SK-N-MC (cell line): ENCODE results near the gene CPEB1.

ENCODE experiments used
- DNase-seq: peaks from one replicate; pipeline ENCODE4 v3.0.0-alpha.2; 2011; ENCODE audit warnings: low read depth, low spot score
- H3K27ac ChIP-seq: fragments of 200-600 bp; sonication (generic); 2 replicates; pipeline ENCODE4 v1.5.1; 2016; ENCODE audit warnings: mixed run types
- H3K36me3 ChIP-seq: fragments of 200-600 bp; sonication (generic); 2 replicates; pipeline ENCODE4 v1.6.1; 2017; ENCODE audit warnings: antibody characterized with exemption, low read length, mixed read lengths; ENCODE audit not compliant: insufficient read depth
- H3K4me3 ChIP-seq: fragments of 200-600 bp; sonication (generic); 2 replicates; pipeline ENCODE4 v1.5.1; 2016
- H3K9ac ChIP-seq: fragments of 200-600 bp; sonication (generic); 2 replicates; pipeline ENCODE4 v1.8.0; 2017; ENCODE audit warnings: mixed run types, mixed read lengths; ENCODE audit not compliant: insufficient read length
- H3K9me3 ChIP-seq: fragments of 200-600 bp; sonication (generic); 2 replicates; pipeline ENCODE4 v1.6.1; 2017; ENCODE audit warnings: low read depth, mild to moderate bottlenecking, antibody characterized with exemption, low read length, moderate library complexity, mixed read lengths
- EZH2 ChIP-seq: fragments of 200-600 bp; sonication (generic); IDR thresholded peaks from one replicate; pipeline ENCODE4 v1.6.1; 2017; ENCODE audit warnings: antibody characterized with exemption
- FOXP2 ChIP-seq: optimal IDR thresholded peaks from 2 replicates; pipeline ENCODE3; 2011; ENCODE audit warnings: mild to moderate bottlenecking, moderate library complexity; ENCODE audit not compliant: insufficient read depth; ENCODE audit errors: extremely low read length, control extremely low read depth
- POLR2AphosphoS5 ChIP-seq: IDR thresholded peaks from 2 replicates; pipeline ENCODE4 v1.6.1; 2012; ENCODE audit warnings: mild to moderate bottlenecking, low read depth, low read length, borderline replicate concordance

The CPEB1 gene

GRCh38 chr15:82655606-82656005 is 8.4 kb upstream of the CPEB1 start:
- Histone ChIP-seq H3K9ac (no peak overlapping the region), H3K27ac (no peak overlapping the region), H3K9me3 (no peaks in the 10 kb centered on the region), H3K36me3 (no peaks in the 10 kb centered on the region), H3K4me3 (no peak overlapping the region)
- no peak for DNase-seq
- TF ChIP-seq EZH2 = no peak
- TF ChIP-seq POLR2AphosphoS5 = no peak
- no peak for TF ChIP-seq FOXP2

GRCh38 chr15:82653483-82654168 is 6.5 kb upstream of the CPEB1 start:
- no peak overlapping the region for H3K4me3 ChIP-seq
- no peak overlapping the region for H3K9ac ChIP-seq
- H3K27ac ChIP-seq = no peak overlapping the region
- no peak for DNase-seq
- no peaks in the 10 kb centered on the region for H3K36me3 ChIP-seq
- no peak for TF ChIP-seq FOXP2
- H3K9me3 ChIP-seq = no peaks in the 10 kb centered on the region

GRCh38 chr15:82651708-82652107 is 4.5 kb upstream of the CPEB1 start:
- no peak overlapping the region for H3K9ac ChIP-seq
- no peak for DNase-seq
- H3K36me3 ChIP-seq = no peaks in the 10 kb centered on the region
- H3K27ac ChIP-seq = no peak overlapping the region
- no peaks in the 10 kb centered on the region for H3K9me3 ChIP-seq
- TF ChIP-seq EZH2 = no peak
- no peak for TF ChIP-seq POLR2AphosphoS5
- no peak for TF ChIP-seq FOXP2
- no peak overlapping the region for H3K4me3 ChIP-seq

- Histone ChIP-seq H3K9me3 (no peaks in the 10 kb centered on the region), H3K27ac (no peak overlapping the region), H3K4me3 (no peak overlapping the region), H3K36me3 (no peaks in the 10 kb centered on the region), H3K9ac (no peak overlapping the region)
- TF ChIP-seq EZH2 = no peak
- TF ChIP-seq FOXP2 = no peak
- no peak for TF ChIP-seq POLR2AphosphoS5
- DNase-seq = no peak
Observed at GRCh38 chr15:82650046-82650670, 3.0 kb upstream of the CPEB1 start.

- DNase-seq = no peak
- no peaks in the 10 kb centered on the region for H3K9me3 ChIP-seq
- TF ChIP-seq POLR2AphosphoS5 (no peak), FOXP2 (no peak), EZH2 (no peak)
Observed at GRCh38 chr15:82649226-82649999, 2.2 kb upstream of the CPEB1 start.

GRCh38 chr15:82648257-82649103 is 1.3 kb upstream of the CPEB1 start:
- TF ChIP-seq EZH2 (no peak), FOXP2 (no peak), POLR2AphosphoS5 (no peak)
- Histone ChIP-seq H3K9me3 (no peaks in the 10 kb centered on the region), H3K9ac (no peak overlapping the region), H3K27ac (no peak overlapping the region), H3K36me3 (no peaks in the 10 kb centered on the region), H3K4me3 (peak overlapping the region; percentile 84)
- no peak for DNase-seq

More at GRCh38 chr15:82649226-82649999, 2.2 kb upstream of the CPEB1 start:
- no peak overlapping the region for H3K9ac ChIP-seq
- no peak overlapping the region for H3K4me3 ChIP-seq
- no peaks in the 10 kb centered on the region for H3K36me3 ChIP-seq
- no peak overlapping the region for H3K27ac ChIP-seq

GRCh38 chr15:82647835-82648256 is 683 bp upstream of the CPEB1 start:
- H3K27ac ChIP-seq = no peak overlapping the region
- TF ChIP-seq EZH2 (no peak), FOXP2 (no peak), POLR2AphosphoS5 (no peak)
- H3K4me3 ChIP-seq = peak overlapping the region; percentile 84
- H3K9me3 ChIP-seq = no peaks in the 10 kb centered on the region
- DNase-seq = no peak
- H3K9ac ChIP-seq = peak overlapping the region; percentile 76
- H3K36me3 ChIP-seq = no peaks in the 10 kb centered on the region
